ENCODE data around the gene ERAS. TPM values are rescaled to one million over a fixed set of nuclear protein-coding genes. Genes with fewer than 3 reads are reported as not detected.

The ERAS gene
- polyA plus RNA-seq (2012; rRNA removed), result 0.03 and 0.06 TPM in 2 replicates
- polyA plus RNA-seq (2012; cell fraction: cytosol; rRNA removed), result not detected in 2 replicates
- 0.97 and 2.0 TPM in 2 replicates for polyA plus RNA-seq (2012; cell fraction: nucleus; rRNA removed)

- no peak within 1 kb of the TSS for H3K4me3 ChIP-seq (ENCODE audit: low read depth in 2 of 2, low read length in 1 of 2)
- H4K20me1 ChIP-seq (ENCODE audit: insufficient read depth), result no peaks in the 10 kb centered on the region
- POLR2A ChIA-PET, result no interaction called here
- no peaks in the 10 kb centered on the region for H3K9me2 ChIP-seq
- H3K4me1 ChIP-seq (ENCODE audit: control insufficient read depth in 1 of 2, insufficient read depth in 2 of 2, low read depth in 1 of 2, low read length in 1 of 2), result no peaks in the 10 kb centered on the region
- H3F3A ChIP-seq (replicated peaks; ENCODE audit: insufficient read depth), result no peaks in the 10 kb centered on the region
- no peak within 1 kb of the TSS for H3K27ac ChIP-seq (ENCODE audit: low read depth in 2 of 2, low read length in 1 of 2)
- H3K36me3 ChIP-seq (replicated peaks in 1 of 2; ENCODE audit: control insufficient read depth in 1 of 2, insufficient read depth in 2 of 2, low read length in 1 of 2), result no peaks in the 10 kb centered on the region
- CTCF ChIA-PET, result interaction anchor here (1.2 kb wide), 1 partner anchor 8 kb away, joined by 3 read pairs; no protein-coding TSS in a partner anchor
- no peaks in the 10 kb centered on the region for H3K79me2 ChIP-seq (ENCODE audit: insufficient read depth)
- TF ChIP-seq RXRA (IDR thresholded peaks at IDR 0.05; ENCODE audit: borderline replicate concordance, low read depth) (no peak), MXI1 (IDR thresholded peaks at IDR 0.05; ENCODE audit: low read depth, low read length) (no peak), RAD21 (IDR thresholded peaks at IDR 0.05; ENCODE audit: low read length) (no peak), YY1 (IDR thresholded peaks at IDR 0.05; ENCODE audit: low read depth) (no peak), TEAD4 (IDR thresholded peaks at IDR 0.05; ENCODE audit: borderline replicate concordance, insufficient read depth) (no peak), SIN3A (IDR thresholded peaks at IDR 0.05; ENCODE audit: borderline replicate concordance, low read depth, low read length) (no peak), TAF1 (IDR thresholded peaks at IDR 0.05; ENCODE audit: borderline replicate concordance, low read depth, low read length) (no peak)
- TF ChIP-seq, protein P1, sequence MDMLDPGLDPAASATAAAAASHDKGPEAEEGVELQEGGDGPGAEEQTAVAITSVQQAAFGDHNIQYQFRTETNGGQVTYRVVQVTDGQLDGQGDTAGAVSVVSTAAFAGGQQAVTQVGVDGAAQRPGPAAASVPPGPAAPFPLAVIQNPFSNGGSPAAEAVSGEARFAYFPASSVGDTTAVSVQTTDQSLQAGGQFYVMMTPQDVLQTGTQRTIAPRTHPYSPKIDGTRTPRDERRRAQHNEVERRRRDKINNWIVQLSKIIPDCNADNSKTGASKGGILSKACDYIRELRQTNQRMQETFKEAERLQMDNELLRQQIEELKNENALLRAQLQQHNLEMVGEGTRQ (IDR thresholded peaks at IDR 0.05; ENCODE audit: borderline replicate concordance, low read depth, low read length), result no peak
- H2AFZ ChIP-seq (ENCODE audit: low read depth), result no peak within 1 kb of the TSS
- H3K27me3 ChIP-seq (ENCODE audit: insufficient read depth), result peaks cover 10% of the 10 kb centered on the region; the same call in 1 of the 2 replicates
- 68% methylated on average over 23 of the region's 67 CpGs for WGBS (ENCODE audit: low lambda C conversion rate)
- H3K4me2 ChIP-seq, result no peak within 1 kb of the TSS
- no peaks in the 10 kb centered on the region for H3K9me3 ChIP-seq
- DNase-seq, result peak; percentile 34
- H3K9ac ChIP-seq, result no peak within 1 kb of the TSS
These were observed at the start of gene ERAS for GRCh38 chrX:48826135-48826875. Gene ERAS, plus strand, starts transcription at chrX:48826513. Its CDS starts 2,611 bp downstream, at chrX:48829124.

- 34% methylated on average over 13 of the region's 13 CpGs for WGBS (ENCODE audit: low lambda C conversion rate)
- Histone ChIP-seq H3K79me2 (ENCODE audit: insufficient read depth) (no peaks in the 10 kb centered on the region), H2AFZ (ENCODE audit: low read depth) (no peak overlapping the region), H3K9me3 (no peaks in the 10 kb centered on the region), H3K9me2 (no peaks in the 10 kb centered on the region), H3K36me3 (replicated peaks in 1 of 2; ENCODE audit: control insufficient read depth in 1 of 2, insufficient read depth in 2 of 2, low read length in 1 of 2) (no peaks in the 10 kb centered on the region), H3K4me3 (ENCODE audit: low read depth in 2 of 2, low read length in 1 of 2) (no peak overlapping the region), H3K4me1 (ENCODE audit: control insufficient read depth in 1 of 2, insufficient read depth in 2 of 2, low read depth in 1 of 2, low read length in 1 of 2) (no peaks in the 10 kb centered on the region), H3K9ac (no peak overlapping the region), H3K27me3 (ENCODE audit: insufficient read depth) (peaks cover 24% of the 10 kb centered on the region; the same call in 1 of the 2 replicates), H3K4me2 (no peak overlapping the region), H4K20me1 (ENCODE audit: insufficient read depth) (no peaks in the 10 kb centered on the region), H3K27ac (ENCODE audit: low read depth in 2 of 2, low read length in 1 of 2) (no peak overlapping the region), H3F3A (replicated peaks; ENCODE audit: insufficient read depth) (no peaks in the 10 kb centered on the region)
- ChIA-PET POLR2A (no interaction called here), CTCF (no interaction called here)
- DNase-seq, result no peak
- TF ChIP-seq FOXM1 (IDR thresholded peaks at IDR 0.05; ENCODE audit: low read depth) (no peak), YY1 (IDR thresholded peaks at IDR 0.05; ENCODE audit: low read depth) (no peak), PBX3 (IDR thresholded peaks at IDR 0.05) (no peak), RCOR1 (IDR thresholded peaks at IDR 0.05; ENCODE audit: low read length) (no peak), RXRA (IDR thresholded peaks at IDR 0.05; ENCODE audit: borderline replicate concordance, low read depth) (no peak), NRF1 (IDR thresholded peaks at IDR 0.05; ENCODE audit: low read depth, low read length) (no peak), TEAD4 (IDR thresholded peaks at IDR 0.05; ENCODE audit: borderline replicate concordance, insufficient read depth) (no peak), EZH2phosphoT487 (IDR thresholded peaks at IDR 0.05; ENCODE audit: borderline replicate concordance, low read depth) (no peak), ELF1 (IDR thresholded peaks at IDR 0.05) (no peak), SMC3 (IDR thresholded peaks at IDR 0.05; ENCODE audit: low read depth, low read length) (no peak), FOXJ3 (CRISPR knock-in tag; IDR thresholded peaks at IDR 0.05) (no peak), MEF2A (IDR thresholded peaks at IDR 0.05; ENCODE audit: borderline replicate concordance, low read depth) (no peak)
- TF ChIP-seq, protein P2, sequence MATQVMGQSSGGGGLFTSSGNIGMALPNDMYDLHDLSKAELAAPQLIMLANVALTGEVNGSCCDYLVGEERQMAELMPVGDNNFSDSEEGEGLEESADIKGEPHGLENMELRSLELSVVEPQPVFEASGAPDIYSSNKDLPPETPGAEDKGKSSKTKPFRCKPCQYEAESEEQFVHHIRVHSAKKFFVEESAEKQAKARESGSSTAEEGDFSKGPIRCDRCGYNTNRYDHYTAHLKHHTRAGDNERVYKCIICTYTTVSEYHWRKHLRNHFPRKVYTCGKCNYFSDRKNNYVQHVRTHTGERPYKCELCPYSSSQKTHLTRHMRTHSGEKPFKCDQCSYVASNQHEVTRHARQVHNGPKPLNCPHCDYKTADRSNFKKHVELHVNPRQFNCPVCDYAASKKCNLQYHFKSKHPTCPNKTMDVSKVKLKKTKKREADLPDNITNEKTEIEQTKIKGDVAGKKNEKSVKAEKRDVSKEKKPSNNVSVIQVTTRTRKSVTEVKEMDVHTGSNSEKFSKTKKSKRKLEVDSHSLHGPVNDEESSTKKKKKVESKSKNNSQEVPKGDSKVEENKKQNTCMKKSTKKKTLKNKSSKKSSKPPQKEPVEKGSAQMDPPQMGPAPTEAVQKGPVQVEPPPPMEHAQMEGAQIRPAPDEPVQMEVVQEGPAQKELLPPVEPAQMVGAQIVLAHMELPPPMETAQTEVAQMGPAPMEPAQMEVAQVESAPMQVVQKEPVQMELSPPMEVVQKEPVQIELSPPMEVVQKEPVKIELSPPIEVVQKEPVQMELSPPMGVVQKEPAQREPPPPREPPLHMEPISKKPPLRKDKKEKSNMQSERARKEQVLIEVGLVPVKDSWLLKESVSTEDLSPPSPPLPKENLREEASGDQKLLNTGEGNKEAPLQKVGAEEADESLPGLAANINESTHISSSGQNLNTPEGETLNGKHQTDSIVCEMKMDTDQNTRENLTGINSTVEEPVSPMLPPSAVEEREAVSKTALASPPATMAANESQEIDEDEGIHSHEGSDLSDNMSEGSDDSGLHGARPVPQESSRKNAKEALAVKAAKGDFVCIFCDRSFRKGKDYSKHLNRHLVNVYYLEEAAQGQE (IDR thresholded peaks at IDR 0.05; ENCODE audit: low read depth, low read length), result no peak
- TF ChIP-seq, protein P3, sequence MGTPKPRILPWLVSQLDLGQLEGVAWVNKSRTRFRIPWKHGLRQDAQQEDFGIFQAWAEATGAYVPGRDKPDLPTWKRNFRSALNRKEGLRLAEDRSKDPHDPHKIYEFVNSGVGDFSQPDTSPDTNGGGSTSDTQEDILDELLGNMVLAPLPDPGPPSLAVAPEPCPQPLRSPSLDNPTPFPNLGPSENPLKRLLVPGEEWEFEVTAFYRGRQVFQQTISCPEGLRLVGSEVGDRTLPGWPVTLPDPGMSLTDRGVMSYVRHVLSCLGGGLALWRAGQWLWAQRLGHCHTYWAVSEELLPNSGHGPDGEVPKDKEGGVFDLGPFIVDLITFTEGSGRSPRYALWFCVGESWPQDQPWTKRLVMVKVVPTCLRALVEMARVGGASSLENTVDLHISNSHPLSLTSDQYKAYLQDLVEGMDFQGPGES (IDR thresholded peaks at IDR 0.05; ENCODE audit: low read depth, low read length), result no peak
These were observed 49.4 kb upstream of the ERAS start for GRCh38 chrX:48776818-48777439.
